HEK293 (cell line): Measurements from ENCODE around the gene TNFAIP3.
A peak's percentile ranks its signal among the peaks of the same experiment; 100 is the strongest.

ENCODE experiments used
- CTCF ChIA-PET: fragments of 350-600 bp; formaldehyde crosslinking; extraction: SDS; loops from one replicate; lab custom pipeline; 2021; ENCODE audit warnings: antibody characterized with exemption; lab: Yijun Ruan, JAX
- POLR2A ChIA-PET: fragments of 300-600 bp; formaldehyde crosslinking; extraction: SDS; loops from one replicate; lab custom pipeline; 2020; ENCODE audit warnings: antibody characterized with exemption, inconsistent platforms; lab: Yijun Ruan, JAX
- H3K27ac ChIP-seq: fragments of 200-500 bp; sonication (Bioruptor generic); 2 replicates; pipeline ENCODE4 v1.5.1; 2014; ENCODE audit warnings: low read depth, low read length, control low read depth, inconsistent platforms; ENCODE audit errors: extremely low read depth
- H3K36me3 ChIP-seq, 2 experiments: fragments of 200-500 bp in 1 of 2; sonication (Bioruptor generic) in 1 of 2; 1 replicate in 1 of 2; 2 replicates in 1 of 2; pipeline ENCODE4 v1.5.1; 2014 to 2017; ENCODE audit warnings: inconsistent platforms in 2 of 2, low read length in 2 of 2; ENCODE audit not compliant: control insufficient read depth in 2 of 2, insufficient read depth in 1 of 2
- H3K4me1 ChIP-seq: fragments of 200-500 bp; sonication (Bioruptor generic); 2 replicates; pipeline ENCODE4 v1.5.1; 2014; ENCODE audit warnings: mild to moderate bottlenecking, low read length, inconsistent platforms; ENCODE audit not compliant: control insufficient read depth, insufficient read depth
- H3K4me3 ChIP-seq: 2 replicates; pipeline ENCODE4 v1.5.1; 2011; ENCODE audit warnings: low read depth, mild to moderate bottlenecking, control low read depth, low read length, moderate library complexity
- H3K9me3 ChIP-seq: fragments of 200-500 bp; sonication (Bioruptor generic); 2 replicates; pipeline ENCODE4 v1.5.1; 2014; ENCODE audit warnings: low read depth, low read length, inconsistent platforms; ENCODE audit not compliant: control insufficient read depth, insufficient read depth
- EGR2 ChIP-seq: fragments of 450-650 bp; formaldehyde crosslinking; IDR thresholded peaks from 2 replicates; pipeline ENCODE4 v1.5.1; 2016; ENCODE audit warnings: low read depth, missing biosample characterization, missing genetic modification characterization
- KLF16 ChIP-seq: fragments of 450-650 bp; formaldehyde crosslinking; IDR thresholded peaks from 2 replicates; pipeline ENCODE4 v1.5.1; 2017; ENCODE audit warnings: missing biosample characterization, missing genetic modification characterization
- PRDM1 ChIP-seq: fragments of 450-650 bp; formaldehyde crosslinking; IDR thresholded peaks from 2 replicates; pipeline ENCODE4; 2016; ENCODE audit warnings: missing biosample characterization, missing genetic modification characterization
- PRDM10 ChIP-seq: fragments of 450-650 bp; formaldehyde crosslinking; IDR thresholded peaks from 2 replicates; pipeline ENCODE4 v1.5.1; 2016; ENCODE audit warnings: missing biosample characterization, missing genetic modification characterization
- SETDB1 ChIP-seq: IDR thresholded peaks from one replicate; pipeline ENCODE4 v1.6.1; 2017; ENCODE audit warnings: mild to moderate bottlenecking, low read length, moderate library complexity, mixed read lengths; ENCODE audit not compliant: insufficient read length
- TRIM28 ChIP-seq: IDR thresholded peaks from 2 replicates; pipeline ENCODE4 v1.6.1; 2011; ENCODE audit warnings: low read length, control low read depth, borderline replicate concordance
- YY1 ChIP-seq: fragments of 450-650 bp; formaldehyde crosslinking; IDR thresholded peaks from 2 replicates; pipeline ENCODE4 v1.5.1; 2018; ENCODE audit warnings: missing biosample characterization, missing genetic modification characterization
- ZBTB8A ChIP-seq: fragments of 450-650 bp; formaldehyde crosslinking; IDR thresholded peaks from 2 replicates; pipeline ENCODE4 v1.5.1; 2016; ENCODE audit warnings: missing biosample characterization, missing genetic modification characterization
- ZEB2 ChIP-seq: fragments of 450-650 bp; formaldehyde crosslinking; IDR thresholded peaks from 2 replicates; pipeline ENCODE4 v1.5.1; 2016; ENCODE audit warnings: missing biosample characterization, missing genetic modification characterization
- ZFP3 ChIP-seq: fragments of 450-650 bp; formaldehyde crosslinking; IDR thresholded peaks from 2 replicates; pipeline ENCODE4 v1.5.1; 2016; ENCODE audit warnings: low read depth, missing biosample characterization, missing genetic modification characterization
- ZFP37 ChIP-seq: fragments of 450-650 bp; formaldehyde crosslinking; IDR thresholded peaks from 2 replicates; pipeline ENCODE4 v1.5.1; 2016; ENCODE audit warnings: missing biosample characterization, missing genetic modification characterization
- ZNF157 ChIP-seq: fragments of 450-650 bp; formaldehyde crosslinking; IDR thresholded peaks from 2 replicates; pipeline ENCODE4 v1.5.1; 2016; ENCODE audit warnings: missing biosample characterization, missing genetic modification characterization
- ZNF24 ChIP-seq: fragments of 450-650 bp; formaldehyde crosslinking; IDR thresholded peaks from 2 replicates; pipeline ENCODE4 v1.5.1; 2016; ENCODE audit warnings: missing biosample characterization, missing genetic modification characterization
- ZNF335 ChIP-seq: fragments of 450-650 bp; formaldehyde crosslinking; conservative IDR thresholded peaks from 2 replicates; pipeline ENCODE4 v1.5.1; 2016; ENCODE audit warnings: missing biosample characterization, missing genetic modification characterization
- ZNF473 ChIP-seq: fragments of 450-650 bp; formaldehyde crosslinking; IDR thresholded peaks from 2 replicates; pipeline ENCODE4 v1.5.1; 2017; ENCODE audit warnings: missing biosample characterization, missing genetic modification characterization
- ZNF510 ChIP-seq: fragments of 450-650 bp; formaldehyde crosslinking; IDR thresholded peaks from 2 replicates; pipeline ENCODE4 v1.5.1; 2018; ENCODE audit warnings: mild to moderate bottlenecking, missing genetic modification characterization, missing biosample characterization; ENCODE audit not compliant: insufficient replicate concordance
- ZNF518A ChIP-seq: fragments of 450-650 bp; formaldehyde crosslinking; conservative IDR thresholded peaks from 2 replicates; pipeline ENCODE4 v1.5.1; 2016; ENCODE audit warnings: low read depth, missing biosample characterization, missing genetic modification characterization
- ZNF596 ChIP-seq: fragments of 450-650 bp; IDR thresholded peaks from 2 replicates; pipeline ENCODE4 v1.5.0; 2018; ENCODE audit warnings: missing biosample characterization, mild to moderate bottlenecking, missing genetic modification characterization, moderate library complexity
- ZNF600 ChIP-seq: fragments of 450-650 bp; formaldehyde crosslinking; IDR thresholded peaks from 2 replicates; pipeline ENCODE4 v1.5.1; 2016; ENCODE audit warnings: missing biosample characterization, missing genetic modification characterization
- ZNF660 ChIP-seq: fragments of 450-650 bp; IDR thresholded peaks from 2 replicates; pipeline ENCODE4 v1.5.1; 2018; ENCODE audit warnings: missing biosample characterization, mild to moderate bottlenecking, missing genetic modification characterization
- ZNF701 ChIP-seq: fragments of 450-650 bp; formaldehyde crosslinking; IDR thresholded peaks from 2 replicates; pipeline ENCODE4 v1.5.1; 2016; ENCODE audit warnings: missing biosample characterization, missing genetic modification characterization
- ZSCAN30 ChIP-seq: fragments of 450-650 bp; IDR thresholded peaks from 2 replicates; pipeline ENCODE4 v1.5.1; 2018; ENCODE audit warnings: missing biosample characterization, mild to moderate bottlenecking, missing genetic modification characterization, moderate library complexity
- TF ChIP-seq, protein P1 (sequence below): fragments of 450-650 bp; formaldehyde crosslinking; IDR thresholded peaks from 2 replicates; pipeline ENCODE4 v1.5.1; 2016; ENCODE audit warnings: missing biosample characterization, missing genetic modification characterization

The TNFAIP3 gene

GRCh38 chr6:137827411-137827940, 39.6 kb upstream of the TNFAIP3 start (continued):
- TF ChIP-seq ZBTB8A (tag by site-specific recombination), result no peak
- no peak for TF ChIP-seq ZFP3
- TF ChIP-seq PRDM1, result no peak

GRCh38 chr6:137827977-137828810, 38.9 kb upstream of the TNFAIP3 start:
- H3K27ac ChIP-seq, result no peak overlapping the region
- H3K4me1 ChIP-seq, result peaks cover 3% of the 10 kb centered on the region; the same call in 1 of the 2 replicates
- TF ChIP-seq ZNF660 (tag by site-specific recombination) (no peak), ZNF701 (tag by site-specific recombination) (no peak), ZNF157 (tag by site-specific recombination) (no peak), ZNF335 (tag by site-specific recombination) (no peak), ZNF473 (tag by site-specific recombination) (no peak), ZSCAN30 (tag by site-specific recombination) (no peak), YY1 (tag by site-specific recombination) (no peak), ZNF518A (tag by site-specific recombination) (no peak), ZEB2 (tag by site-specific recombination) (no peak), ZNF596 (tag by site-specific recombination) (no peak), ZNF510 (tag by site-specific recombination) (no peak), KLF16 (tag by site-specific recombination) (no peak)
- CTCF ChIA-PET, result interaction anchor here (1.2 kb wide), 1 partner anchor 9 kb away, joined by 3 read pairs; no protein-coding TSS in a partner anchor
- POLR2A ChIA-PET, result no interaction called here
- no peak overlapping the region for H3K4me3 ChIP-seq
- H3K9me3 ChIP-seq, result no peaks in the 10 kb centered on the region
- no peaks in the 10 kb centered on the region for H3K36me3 ChIP-seq

- Histone ChIP-seq H3K36me3 (no peaks in the 10 kb centered on the region), H3K4me3 (no peak overlapping the region), H3K4me1 (0 out of 2 replicates have a peak, but pooled peaks cover 3% of the 10 kb centered on the region), H3K9me3 (no peaks in the 10 kb centered on the region), H3K27ac (no peak overlapping the region)
- TF ChIP-seq PRDM10 (tag by site-specific recombination), result 0 out of 2 replicates have a peak, but pooled peaks have one; percentile 20
- TF ChIP-seq ZEB2 (tag by site-specific recombination), result no peak
- peak; percentile 94 for TF ChIP-seq TRIM28
- TF ChIP-seq, protein P1, sequence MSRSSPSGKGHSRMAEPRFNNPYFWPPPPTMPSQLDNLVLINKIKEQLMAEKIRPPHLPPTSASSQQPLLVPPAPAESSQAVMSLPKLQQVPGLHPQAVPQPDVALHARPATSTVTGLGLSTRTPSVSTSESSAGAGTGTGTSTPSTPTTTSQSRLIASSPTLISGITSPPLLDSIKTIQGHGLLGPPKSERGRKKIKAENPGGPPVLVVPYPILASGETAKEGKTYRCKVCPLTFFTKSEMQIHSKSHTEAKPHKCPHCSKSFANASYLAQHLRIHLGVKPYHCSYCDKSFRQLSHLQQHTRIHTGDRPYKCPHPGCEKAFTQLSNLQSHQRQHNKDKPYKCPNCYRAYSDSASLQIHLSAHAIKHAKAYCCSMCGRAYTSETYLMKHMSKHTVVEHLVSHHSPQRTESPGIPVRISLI (tag by site-specific recombination), result 0 out of 2 replicates have a peak, but pooled peaks have one; percentile 11
- 0 out of 2 replicates have a peak, but pooled peaks have one; percentile 39 for TF ChIP-seq ZNF660 (tag by site-specific recombination)
- 0 out of 2 replicates have a peak, but pooled peaks have one; percentile 46 for TF ChIP-seq ZNF24
- peak; percentile 66 for TF ChIP-seq SETDB1
- TF ChIP-seq EGR2 (tag by site-specific recombination), result no peak
- TF ChIP-seq ZNF600, result peak; percentile 57; the same call in 1 of the 2 replicates
- TF ChIP-seq ZFP37 (tag by site-specific recombination), result peak; percentile 56
- CTCF ChIA-PET, result interaction anchor here (0.7 kb wide), 1 partner anchor 117 kb away, joined by 3 read pairs; no protein-coding TSS in a partner anchor
- POLR2A ChIA-PET, result no interaction called here
Measured at GRCh38 chr6:137829641-137830083, 37.4 kb upstream of the TNFAIP3 start.
